Measurements from ENCODE around the gene HOXA11. TPM values are rescaled to one million over a fixed set of nuclear protein-coding genes. Genes with fewer than 3 reads are reported as not detected.

Gene HOXA11
- polyA plus RNA-seq, 4 donors, result 29.6 to 48.7 (median 43.5) TPM

DNA sequence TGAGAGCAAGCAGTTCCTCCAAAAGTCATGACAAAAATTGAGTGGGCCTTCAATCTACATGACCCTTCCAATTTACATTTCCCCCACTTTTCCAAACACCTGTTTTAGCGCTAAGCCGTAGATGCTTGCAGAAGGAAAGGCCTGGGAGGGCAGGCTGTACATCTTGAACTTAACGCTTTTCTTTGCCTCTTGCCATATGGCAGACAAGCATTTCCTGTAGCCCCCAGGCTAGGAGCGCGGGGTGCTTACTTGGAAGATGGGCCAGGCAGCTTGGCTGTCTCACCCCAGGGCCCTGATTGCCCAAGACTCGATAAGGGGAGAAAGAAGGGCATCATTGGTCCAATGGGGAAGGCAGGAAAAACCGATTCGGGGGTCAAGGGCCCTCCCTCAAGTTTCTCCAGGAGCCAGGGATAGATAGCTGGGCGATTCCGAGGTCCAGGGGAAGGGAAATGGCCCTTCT, 12.7 kb downstream of the HOXA11 start:
- DNase-seq (ENCODE audit: low read depth in 4 of 4, low spot score in 2 of 4), result no peak

DNA sequence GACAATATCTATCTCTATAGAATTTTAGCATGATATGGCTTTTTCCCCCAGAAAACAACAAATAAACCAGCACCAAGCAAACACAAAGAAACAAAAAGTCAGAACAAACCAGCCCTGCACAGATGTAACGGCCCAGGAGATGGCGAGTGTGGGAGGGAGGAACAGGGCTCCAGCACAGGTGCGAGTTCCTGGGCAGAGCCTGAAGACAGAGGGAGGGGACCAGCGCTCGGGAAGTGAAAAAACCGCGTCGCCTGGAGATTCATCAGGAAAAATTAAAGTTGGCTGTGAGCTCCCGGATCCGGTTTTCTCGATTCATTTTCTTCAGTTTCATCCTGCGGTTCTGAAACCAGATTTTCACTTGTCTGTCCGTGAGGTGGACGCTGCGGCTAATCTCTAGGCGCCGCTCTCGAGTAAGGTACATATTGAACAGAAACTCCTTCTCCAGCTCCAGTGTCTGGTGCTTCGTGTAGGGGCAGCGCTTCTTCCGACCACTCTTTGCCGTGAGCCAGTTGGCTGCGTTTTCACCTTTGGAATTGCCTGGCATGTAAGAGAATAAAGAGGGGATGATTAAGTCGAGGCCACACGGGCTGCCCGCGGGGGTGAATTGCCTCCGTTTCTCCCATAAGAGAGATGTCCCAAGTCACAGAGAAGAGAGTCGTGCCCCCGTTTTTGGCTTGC, 13.3 kb downstream of the HOXA11 start:
- no peak for DNase-seq (ENCODE audit: low read depth in 4 of 4, low spot score in 2 of 4)

DNA sequence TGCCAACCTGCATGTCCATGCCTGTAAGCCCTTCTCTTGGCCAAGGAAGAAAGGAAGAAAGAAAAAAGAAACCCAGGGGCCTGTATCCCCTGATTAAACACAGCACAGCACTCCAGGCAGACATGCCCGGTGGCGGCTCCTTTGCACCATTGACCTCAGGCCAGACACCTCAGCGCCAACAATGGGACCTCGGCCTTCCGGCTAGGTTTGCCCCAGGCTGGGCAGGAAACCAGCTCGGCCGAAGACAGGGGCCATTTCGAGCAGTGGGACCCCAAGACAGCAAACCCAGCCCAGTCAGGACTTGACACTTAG, 13.8 kb downstream of the HOXA11 start:
- no peak for DNase-seq (ENCODE audit: low read depth in 4 of 4, low spot score in 2 of 4)

DNA sequence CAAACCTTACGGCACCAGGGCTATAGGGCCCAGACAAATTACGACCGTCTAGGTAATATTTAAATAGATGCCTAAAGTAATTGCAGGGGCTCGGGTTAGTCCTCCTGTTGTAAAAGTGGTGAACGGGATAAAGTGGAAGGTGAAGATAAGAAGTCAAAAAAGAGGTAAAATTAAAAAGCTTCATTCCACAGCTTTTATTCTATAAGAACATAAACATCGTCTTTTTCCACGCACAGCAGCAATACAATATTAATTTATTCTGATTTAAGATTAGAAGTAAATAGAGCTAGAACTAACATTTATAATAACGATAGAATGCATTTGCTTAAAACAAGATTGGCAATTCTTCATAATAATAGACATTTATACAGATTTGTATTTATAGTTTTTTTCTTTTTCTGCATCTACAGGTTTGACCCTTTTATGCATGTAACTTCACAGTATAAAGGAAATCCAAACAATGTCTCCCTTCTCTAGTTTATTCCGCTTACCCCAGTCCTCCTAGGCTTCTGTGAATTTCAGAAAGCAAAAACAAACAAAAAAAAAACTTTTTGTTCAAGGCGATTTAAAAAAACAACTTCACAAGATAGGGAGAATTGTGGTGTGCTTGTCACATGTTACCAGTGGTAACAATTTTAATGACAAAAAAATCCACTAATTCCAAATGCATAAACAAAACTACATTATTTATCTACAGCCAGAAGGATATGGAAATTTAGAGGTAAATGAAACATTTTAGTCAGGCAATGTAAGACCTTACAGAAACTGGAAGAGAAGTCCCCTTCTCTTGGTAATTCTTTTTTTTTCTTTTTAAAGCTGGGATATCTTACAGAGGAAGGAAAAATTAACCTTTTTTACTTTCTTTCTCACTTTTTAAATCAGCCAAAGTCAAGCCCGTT, 14.4 kb downstream of the HOXA11 start:
- no peak for DNase-seq (ENCODE audit: low read depth in 4 of 4, low spot score in 2 of 4)

DNA sequence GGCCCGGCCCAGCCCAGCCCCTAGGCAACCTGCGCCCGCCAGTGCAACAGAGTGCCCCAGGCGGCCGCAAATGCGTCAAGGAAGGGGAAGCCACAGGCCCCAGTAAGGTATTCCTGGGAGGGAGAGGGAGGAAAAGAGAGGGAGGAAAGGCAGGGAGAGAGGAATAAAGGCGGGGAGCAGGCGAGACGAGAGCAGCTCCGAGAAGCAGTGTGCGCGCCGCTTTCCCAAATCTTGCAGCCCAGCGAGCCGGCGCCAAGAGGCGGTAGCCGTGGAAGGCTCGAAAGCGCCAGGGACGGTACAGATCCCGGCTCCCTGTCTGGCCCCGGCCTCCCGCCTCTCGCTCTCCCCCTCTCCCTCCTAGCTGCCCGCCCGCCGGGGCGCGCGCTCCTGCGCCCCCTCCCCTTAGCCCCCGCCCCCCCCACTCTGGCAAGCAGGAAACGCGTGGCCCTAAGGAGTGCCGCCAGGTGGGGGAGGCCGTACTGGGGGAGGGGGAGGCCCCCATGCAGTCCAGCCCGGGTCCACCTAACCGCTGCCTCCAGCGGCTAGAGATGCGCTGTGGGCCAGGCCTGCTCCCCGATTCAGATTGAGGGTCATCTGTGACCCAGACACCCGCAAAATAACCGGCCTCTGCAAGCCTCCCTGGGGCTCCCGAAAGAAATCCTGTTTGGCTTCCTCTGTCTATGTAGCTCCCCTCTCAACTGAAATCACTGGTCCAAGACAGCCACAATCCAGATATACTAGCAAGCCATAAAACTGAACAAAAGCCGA, 15.2 kb downstream of the HOXA11 start:
- DNase-seq (ENCODE audit: low read depth in 4 of 4, low spot score in 2 of 4), result no peak

DNA sequence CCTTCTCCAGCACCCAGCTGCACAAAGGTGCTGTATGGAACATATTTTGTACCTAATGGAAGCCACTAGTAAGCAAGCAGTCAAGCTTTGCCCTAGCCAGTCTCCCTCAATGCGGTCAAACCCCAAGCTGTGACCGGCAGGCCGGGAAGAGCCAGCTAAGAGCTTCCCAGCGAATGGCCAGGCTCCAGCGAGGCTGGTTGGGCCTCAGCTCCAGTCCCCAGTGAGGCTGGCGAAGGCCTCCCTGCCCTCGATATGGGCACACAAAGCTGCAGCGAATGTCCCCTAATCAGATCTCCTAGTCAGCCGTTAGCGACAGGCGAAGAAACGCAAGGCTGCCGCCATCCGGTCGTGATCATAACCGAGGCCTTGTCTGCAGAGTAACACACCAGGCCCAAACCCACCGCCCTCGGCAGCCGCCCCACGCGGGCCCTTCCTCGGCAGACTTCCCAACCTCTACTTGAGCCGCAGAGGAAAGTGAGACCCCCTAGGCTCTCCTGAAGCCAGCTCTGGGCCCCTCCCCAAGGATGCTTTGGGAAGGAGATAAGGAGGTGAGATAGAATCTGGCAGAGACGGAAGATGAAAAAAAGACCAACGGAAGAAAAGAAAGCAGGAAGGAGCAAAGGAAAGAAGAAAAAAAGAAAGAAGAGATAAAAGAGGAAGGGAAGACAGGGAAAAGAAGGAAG, 16.6 kb downstream of the HOXA11 start:
- no peak for DNase-seq (ENCODE audit: low read depth in 4 of 4, low spot score in 2 of 4)

DNA sequence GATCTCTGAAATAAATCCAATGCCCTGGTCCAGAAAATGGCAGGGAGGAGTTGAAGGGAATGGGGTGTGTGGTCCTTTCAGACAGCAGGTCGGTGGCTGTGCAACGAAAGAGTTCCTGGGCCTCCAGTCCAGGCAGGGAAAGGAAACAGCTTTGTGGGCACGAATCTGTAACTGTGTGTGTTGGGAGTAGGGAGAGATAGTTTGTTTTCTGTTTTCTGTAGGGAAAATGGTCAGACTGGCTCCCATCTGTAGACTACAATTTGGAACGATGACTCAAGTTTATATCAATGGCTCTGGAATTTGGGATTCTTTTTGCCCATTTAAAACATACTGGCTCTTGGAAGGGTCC, 17.1 kb downstream of the HOXA11 start:
- no peak for DNase-seq (ENCODE audit: low read depth in 4 of 4, low spot score in 2 of 4)

DNA sequence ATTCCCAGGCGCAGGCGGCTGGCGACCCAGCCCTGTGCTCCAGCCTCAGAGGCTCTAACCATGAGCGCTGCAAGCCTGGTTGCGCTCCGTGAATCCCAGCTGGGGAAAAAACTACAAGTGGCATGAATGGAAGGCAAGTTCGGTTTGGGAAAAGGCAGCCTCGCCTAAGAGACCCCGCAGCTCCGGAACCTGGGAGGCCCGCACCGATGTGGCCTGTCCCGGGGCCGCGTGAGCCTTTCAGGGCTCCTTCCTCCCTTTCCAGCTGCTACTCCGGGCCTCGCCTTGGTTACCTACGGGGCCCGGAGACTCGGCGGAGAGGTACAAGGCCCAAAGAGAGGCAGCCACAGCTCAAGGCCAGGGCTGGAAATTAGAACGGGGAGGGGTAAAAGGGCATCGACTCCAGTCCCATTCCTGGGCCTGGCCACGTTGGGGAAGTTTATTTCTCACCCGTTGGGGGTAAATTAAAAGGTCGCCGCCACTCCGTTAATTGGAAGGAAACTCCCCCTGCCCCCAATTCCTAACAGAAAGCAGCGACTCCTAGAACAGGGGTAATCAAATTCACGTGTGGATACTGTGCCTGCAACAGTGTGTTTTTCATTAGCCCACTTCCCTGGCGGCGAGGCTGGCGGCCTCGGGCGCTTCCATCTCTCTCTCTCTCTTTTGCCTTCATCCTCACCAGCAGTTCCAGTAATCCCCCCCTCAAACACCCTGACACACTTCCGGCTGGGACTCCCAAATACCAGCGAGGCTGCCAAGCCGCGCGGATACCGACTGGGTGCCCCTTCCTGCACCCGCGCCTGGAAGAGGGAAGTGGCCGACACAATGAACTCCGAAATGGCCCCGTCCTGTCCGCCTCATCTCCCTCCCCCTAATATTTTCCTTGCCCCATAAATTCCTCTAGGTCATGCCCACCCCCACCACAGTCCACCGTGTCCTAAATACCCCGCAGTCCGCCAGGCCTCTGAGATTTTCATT, 18.2 kb downstream of the HOXA11 start:
- no peak for DNase-seq (ENCODE audit: low read depth in 4 of 4, low spot score in 2 of 4)

DNA sequence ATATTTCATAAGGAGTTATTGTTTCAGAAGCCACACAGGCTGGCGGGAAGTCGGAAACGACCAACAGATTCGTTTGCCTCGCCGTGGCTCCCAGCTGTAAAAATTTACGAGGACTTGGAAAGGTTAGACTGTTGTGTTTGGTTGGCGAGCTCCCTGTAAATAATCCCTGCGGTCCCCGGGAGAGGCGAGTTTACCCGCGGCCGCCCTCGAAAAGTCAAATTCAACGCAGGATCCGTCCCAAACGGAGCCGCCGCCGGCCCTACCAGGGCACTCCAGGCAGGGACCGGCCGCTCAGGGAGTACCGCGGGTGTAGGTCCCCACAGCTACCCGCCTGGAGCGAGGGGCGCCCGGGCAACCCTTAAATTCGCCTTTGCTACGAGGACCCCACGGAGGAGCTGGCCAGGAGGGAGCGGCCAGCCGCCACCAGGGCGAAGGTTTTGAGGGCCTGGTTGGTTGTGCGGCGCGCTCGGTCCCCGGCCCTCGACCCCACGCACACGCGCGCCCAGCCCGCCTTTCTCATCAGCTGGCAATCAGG, 19.0 kb downstream of the HOXA11 start:
- DNase-seq (ENCODE audit: low read depth in 4 of 4, low spot score in 2 of 4), result peak in 1 of 4 donors; percentile 85

DNA sequence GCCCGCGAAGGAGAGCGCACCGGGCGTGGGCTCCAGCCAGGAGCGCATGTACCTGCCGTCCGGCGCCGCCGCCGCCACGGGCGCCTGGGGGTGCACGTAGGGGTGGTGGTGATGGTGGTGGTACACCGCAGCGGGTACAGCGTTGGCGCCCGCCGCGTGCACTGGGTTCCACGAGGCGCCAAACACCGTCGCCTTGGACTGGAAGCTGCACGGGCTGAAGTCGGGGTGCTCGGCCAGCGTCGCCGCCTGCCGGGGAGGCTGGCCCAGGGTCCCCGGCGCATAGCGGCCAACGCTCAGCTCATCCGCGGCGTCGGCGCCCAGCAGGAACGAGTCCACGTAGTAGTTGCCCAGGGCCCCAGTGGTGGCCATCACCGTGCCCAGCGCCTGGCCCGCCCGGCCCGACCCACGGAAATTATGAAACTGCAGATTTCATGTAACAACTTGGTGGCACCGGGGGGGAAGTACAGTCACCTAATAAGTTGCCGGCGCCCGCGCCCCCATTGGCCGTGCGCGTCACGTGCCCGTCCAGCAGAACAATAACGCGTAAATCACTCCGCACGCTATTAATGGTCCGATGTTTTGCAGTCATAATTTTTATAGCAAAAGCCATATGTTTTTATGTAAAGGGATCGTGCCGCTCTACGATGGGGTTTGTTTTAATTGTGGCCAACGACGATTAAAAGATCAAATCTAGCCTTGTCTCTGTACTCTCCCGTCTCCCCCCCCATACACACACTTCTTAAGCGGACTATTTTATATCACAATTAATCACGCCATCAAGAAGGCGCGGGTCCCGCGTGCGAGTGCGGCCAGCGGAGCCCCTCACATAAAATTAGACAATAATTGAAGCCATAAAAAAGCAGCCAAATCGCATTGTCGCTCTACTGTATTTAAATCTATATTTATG, 19.7 kb downstream of the HOXA11 start, which contains the start of gene HOXA9:
HOXA9 (minus strand) TSS at position 449 of the 907 bp plus-strand sequence; CDS start at position 369, 80 bp downstream.
- DNase-seq (ENCODE audit: low read depth in 4 of 4, low spot score in 2 of 4), result peak in 3 of 4 donors; percentile 89 to 92 (median 90)

DNA sequence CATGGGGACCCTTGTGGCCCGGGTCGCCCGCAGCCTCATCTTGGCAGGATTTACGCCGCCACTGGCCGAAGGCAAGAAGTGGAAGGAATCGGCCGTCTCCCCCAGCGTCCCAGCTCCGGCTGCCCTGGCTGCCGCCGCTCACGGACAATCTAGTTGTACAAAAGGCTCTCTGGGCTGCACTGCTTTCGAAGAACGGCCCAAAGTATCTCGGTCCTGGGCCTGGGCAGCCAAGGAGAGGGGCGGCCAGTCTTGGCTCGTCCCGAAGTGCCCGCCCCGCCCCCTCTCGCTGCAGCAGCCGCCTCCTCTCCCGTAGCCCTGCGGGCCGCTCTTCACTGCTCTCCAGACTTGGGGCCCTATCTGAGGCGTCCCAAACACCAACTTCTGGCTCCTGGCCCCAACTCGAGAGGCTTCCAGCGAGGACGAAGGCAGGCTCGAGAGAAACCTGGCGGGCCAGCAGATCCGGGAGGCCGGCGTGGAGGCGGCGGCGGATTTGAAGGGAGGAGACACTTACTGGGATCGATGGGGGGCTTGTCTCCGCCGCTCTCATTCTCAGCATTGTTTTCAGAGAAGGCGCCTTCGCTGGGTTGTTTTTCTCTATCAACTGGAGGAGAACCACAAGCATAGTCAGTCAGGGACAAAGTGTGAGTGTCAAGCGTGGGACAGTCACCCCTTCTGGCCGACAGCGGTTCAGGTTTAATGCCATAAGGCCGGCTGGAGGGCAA, 20.5 kb downstream of the HOXA11 start:
- no peak for DNase-seq (ENCODE audit: low read depth in 4 of 4, low spot score in 2 of 4)

DNA sequence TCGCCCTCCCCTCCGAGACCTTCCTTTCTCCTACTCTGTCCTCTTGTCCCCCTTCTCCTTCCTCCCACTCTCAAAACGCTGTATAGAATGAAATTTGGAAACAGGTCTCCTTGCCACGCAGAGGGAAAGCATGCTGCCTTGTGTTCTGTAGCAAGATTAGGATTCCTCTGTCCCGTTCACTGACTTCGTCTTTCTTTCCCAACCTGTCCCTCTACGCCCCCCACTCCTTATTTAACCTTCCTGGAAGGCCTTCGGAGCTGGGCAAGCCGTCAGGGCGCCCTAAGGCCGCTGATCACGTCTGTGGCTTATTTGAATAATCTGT, 21.0 kb downstream of the HOXA11 start:
- no peak for DNase-seq (ENCODE audit: low read depth in 4 of 4, low spot score in 2 of 4)

DNA sequence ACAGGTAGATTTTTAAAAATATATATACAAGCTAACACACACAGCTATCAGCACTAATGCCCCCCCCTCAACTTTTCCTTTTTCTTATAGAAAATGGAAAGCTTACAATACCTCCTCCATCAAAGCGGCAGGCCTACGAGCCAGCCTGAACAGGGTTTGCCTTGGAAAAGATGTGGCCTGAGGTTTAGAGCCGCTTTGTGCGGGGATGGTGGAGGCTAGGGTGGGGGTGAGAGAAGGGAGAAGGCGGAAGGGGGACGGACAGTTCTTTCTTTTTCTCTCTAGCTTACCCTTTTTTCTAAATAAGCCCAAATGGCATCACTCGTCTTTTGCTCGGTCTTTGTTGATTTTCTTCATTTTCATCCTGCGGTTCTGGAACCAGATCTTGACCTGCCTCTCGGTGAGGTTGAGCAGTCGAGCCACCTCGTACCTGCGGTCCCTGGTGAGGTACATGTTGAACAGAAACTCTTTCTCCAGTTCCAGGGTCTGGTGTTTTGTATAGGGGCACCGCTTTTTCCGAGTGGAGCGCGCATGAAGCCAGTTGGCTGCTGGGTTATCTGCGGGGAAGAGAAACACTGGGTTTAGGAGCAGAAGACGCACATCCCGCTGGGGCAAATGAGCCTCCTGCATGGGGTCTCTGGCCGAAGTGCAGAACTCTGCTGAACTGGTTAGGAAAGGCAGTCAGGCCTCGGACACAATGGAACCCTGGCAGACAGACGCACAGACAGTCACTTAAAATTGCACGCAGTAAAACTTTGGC, 21.6 kb downstream of the HOXA11 start:
- no peak for DNase-seq (ENCODE audit: low read depth in 4 of 4, low spot score in 2 of 4)

DNA sequence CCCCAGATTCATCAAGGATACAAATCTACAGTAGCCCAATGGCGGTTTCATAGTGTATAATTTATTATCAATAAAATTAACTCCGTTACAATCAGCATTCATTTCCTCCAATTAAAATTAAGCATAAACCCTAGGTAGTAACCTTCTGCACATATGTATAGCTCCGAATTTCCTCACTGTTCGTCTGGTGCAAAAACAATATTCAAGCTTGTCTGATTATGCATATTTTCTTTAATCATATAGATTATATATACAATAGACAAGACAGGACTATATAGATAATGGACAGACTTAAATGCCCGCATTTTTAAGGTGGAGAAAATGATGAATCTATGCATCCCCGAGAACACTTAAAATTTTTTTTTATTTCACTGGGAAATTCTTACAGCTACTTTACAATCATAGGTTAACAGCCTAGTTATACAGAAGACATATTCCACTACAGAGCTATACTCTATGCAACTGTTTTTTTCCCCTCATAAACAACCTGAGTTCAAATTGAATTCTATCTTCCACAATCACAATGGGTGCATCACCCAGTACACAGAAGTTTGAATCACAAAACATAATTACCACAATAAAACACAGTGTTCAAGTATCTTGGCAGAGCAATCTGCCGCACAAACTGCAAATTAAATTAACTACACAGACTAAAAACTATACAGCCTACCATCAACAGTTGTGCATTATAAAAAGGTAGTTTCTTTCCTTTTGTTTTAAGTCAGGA, 22.3 kb downstream of the HOXA11 start:
- DNase-seq (ENCODE audit: low read depth in 4 of 4, low spot score in 2 of 4), result no peak

DNA sequence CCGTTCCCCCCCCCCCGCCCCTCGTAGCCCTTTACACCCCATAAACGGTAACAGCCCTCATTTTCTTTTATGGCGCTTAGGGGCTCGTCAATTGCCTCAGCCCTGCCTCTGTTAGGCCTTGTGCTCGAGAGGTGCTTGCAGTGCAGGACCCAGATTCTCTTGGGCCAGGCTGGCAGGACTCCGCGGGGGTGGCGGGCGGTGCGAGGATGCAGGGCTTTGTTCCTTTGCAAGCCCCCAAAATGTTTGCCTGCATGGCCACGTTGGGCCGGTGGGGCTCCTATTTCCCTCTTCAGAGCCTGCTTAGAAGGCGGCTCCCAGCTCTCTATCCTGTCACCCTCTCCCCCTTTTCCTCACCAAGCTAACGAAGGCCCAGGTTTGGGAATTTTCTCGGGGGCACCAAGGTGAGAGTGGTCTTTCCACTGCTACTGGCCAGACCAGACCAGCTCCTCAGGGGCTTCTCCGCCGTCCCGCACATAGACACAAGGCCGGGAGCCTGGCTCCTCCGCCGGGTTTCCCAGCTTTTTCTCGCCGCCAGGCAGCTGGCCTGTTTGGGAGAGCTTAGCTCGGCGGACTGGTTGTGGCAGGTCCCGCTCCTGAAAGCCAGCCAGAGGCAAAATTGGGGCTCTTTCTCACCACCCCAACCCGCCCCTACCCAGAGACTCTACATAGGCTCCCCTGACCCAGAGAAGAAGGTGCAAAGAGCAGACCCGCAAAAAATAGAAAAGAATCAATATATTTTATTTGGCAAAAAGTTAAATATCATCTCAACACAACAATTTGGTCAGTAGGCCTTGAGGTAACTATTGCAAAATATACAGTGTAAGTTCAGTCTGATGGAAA, 23.1 kb downstream of the HOXA11 start:
- no peak for DNase-seq (ENCODE audit: low read depth in 4 of 4, low spot score in 2 of 4)
